ENCODE data around the gene PDGFA.

GRCh38 chr7:556837-557557, 37.4 kb upstream of the PDGFA start:
- TF ChIP-seq, protein P1, sequence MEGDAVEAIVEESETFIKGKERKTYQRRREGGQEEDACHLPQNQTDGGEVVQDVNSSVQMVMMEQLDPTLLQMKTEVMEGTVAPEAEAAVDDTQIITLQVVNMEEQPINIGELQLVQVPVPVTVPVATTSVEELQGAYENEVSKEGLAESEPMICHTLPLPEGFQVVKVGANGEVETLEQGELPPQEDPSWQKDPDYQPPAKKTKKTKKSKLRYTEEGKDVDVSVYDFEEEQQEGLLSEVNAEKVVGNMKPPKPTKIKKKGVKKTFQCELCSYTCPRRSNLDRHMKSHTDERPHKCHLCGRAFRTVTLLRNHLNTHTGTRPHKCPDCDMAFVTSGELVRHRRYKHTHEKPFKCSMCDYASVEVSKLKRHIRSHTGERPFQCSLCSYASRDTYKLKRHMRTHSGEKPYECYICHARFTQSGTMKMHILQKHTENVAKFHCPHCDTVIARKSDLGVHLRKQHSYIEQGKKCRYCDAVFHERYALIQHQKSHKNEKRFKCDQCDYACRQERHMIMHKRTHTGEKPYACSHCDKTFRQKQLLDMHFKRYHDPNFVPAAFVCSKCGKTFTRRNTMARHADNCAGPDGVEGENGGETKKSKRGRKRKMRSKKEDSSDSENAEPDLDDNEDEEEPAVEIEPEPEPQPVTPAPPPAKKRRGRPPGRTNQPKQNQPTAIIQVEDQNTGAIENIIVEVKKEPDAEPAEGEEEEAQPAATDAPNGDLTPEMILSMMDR (optimal IDR thresholded peaks at IDR 0.05 in 1 of 3, IDR thresholded peaks at IDR 0.05 in 1 of 3, conservative IDR thresholded peaks at IDR 0.05 in 1 of 3; ENCODE audit: extremely low read depth in 1 of 3, insufficient read depth in 2 of 3, low read length in 3 of 3), result no peak
- no peak for TF ChIP-seq EZH2 (IDR thresholded peaks at IDR 0.05; ENCODE audit: low read length)
